GM23248 (cell line): ENCODE data around the gene CSMD2.

Experiments used
- EZH2 ChIP-seq: fragments of 200-600 bp; sonication (generic); IDR thresholded peaks from 2 replicates; pipeline ENCODE4 v1.6.1; 2018; ENCODE audit warnings: antibody characterized with exemption, mild to moderate bottlenecking; ENCODE audit not compliant: insufficient read depth, poor library complexity, severe bottlenecking
- EZH2phosphoT487 ChIP-seq: fragments of 200-600 bp; sonication (generic); IDR thresholded peaks from 2 replicates; pipeline ENCODE4 v1.6.1; 2018; ENCODE audit warnings: antibody characterized with exemption, moderate library complexity, mild to moderate bottlenecking, low read depth; ENCODE audit not compliant: insufficient read depth

GRCh38 chr1:33685256-33685655 is 479.8 kb downstream of the CSMD2 start:
- no peak for TF ChIP-seq EZH2phosphoT487
- no peak for TF ChIP-seq EZH2
